Neural cell (in vitro differentiated cells): ENCODE measurements around the gene AFG1L. TPM values are rescaled to one million over a fixed set of nuclear protein-coding genes. Genes with fewer than 3 reads are reported as not detected.

Source experiments
- H2AFZ ChIP-seq: fragments of 200-600, 300-800 bp; sonication (generic), shearing (Covaris generic); 2 replicates; pipeline ENCODE4 v1.6.0; 2014; ENCODE audit warnings: low read depth, mild to moderate bottlenecking, antibody characterized with exemption, low read length, moderate library complexity
- H3F3A ChIP-seq: fragments of 200-600 bp; shearing (Covaris generic); 2 replicates; pipeline ENCODE4 v1.6.1; 2016; ENCODE audit warnings: mild to moderate bottlenecking, moderate library complexity, mixed read lengths, antibody characterized with exemption, low read length; ENCODE audit not compliant: insufficient read depth, poor library complexity, severe bottlenecking
- H3K27ac ChIP-seq: fragments of 200-600, 300-800 bp; sonication (generic), shearing (Covaris generic); 2 replicates; pipeline ENCODE4 v1.5.1; 2014; ENCODE audit warnings: mild to moderate bottlenecking, low read length, moderate library complexity
- H3K27me3 ChIP-seq: fragments of 300-800, 200-600 bp; sonication (generic), shearing (Covaris generic); 2 replicates; pipeline ENCODE4 v1.6.0; 2014; ENCODE audit warnings: mild to moderate bottlenecking, low read depth, low read length, moderate library complexity; ENCODE audit not compliant: insufficient read depth
- H3K36me3 ChIP-seq: fragments of 300-800, 200-600 bp; sonication (generic), shearing (Covaris generic); 2 replicates; pipeline ENCODE4 v1.5.1; 2014; ENCODE audit warnings: mild to moderate bottlenecking, antibody characterized with exemption, low read length, moderate library complexity; ENCODE audit not compliant: insufficient read depth
- H3K4me2 ChIP-seq: fragments of 300-800, 200-600 bp; sonication (generic), shearing (Covaris generic); 2 replicates; pipeline ENCODE4 v1.6.0; 2014; ENCODE audit warnings: mild to moderate bottlenecking, low read length
- H3K4me3 ChIP-seq: fragments of 300-800, 200-600 bp; sonication (generic), shearing (Covaris generic); 2 replicates; pipeline ENCODE4 v1.5.1; 2014; ENCODE audit warnings: mild to moderate bottlenecking, low read length, moderate library complexity
- H3K79me2 ChIP-seq: fragments of 200-600 bp; shearing (Covaris generic); replicated peaks from 2 replicates; pipeline ENCODE4 v1.6.0; 2014; ENCODE audit warnings: mild to moderate bottlenecking, low read length, moderate library complexity; ENCODE audit not compliant: insufficient read depth
- H3K9ac ChIP-seq: fragments of 300-800, 200-600 bp; sonication (generic), shearing (Covaris generic); 2 replicates; pipeline ENCODE4 v1.6.1; 2016; ENCODE audit warnings: mild to moderate bottlenecking, low read length, mixed read lengths
- H3K9me2 ChIP-seq: fragments of 200-600 bp; shearing (Covaris generic); 2 replicates; pipeline ENCODE4 v1.6.1; 2016; ENCODE audit warnings: mild to moderate bottlenecking, low read length, mixed read lengths; ENCODE audit not compliant: insufficient read depth
- H3K9me3 ChIP-seq: fragments of 200-600, 300-800 bp; sonication (generic), shearing (Covaris generic); 2 replicates; pipeline ENCODE4 v1.6.1; 2016; ENCODE audit warnings: mild to moderate bottlenecking, mixed run types, low read length, moderate library complexity, mixed read lengths
- H4K20me1 ChIP-seq: fragments of 200-600 bp; shearing (Covaris generic); 2 replicates; pipeline ENCODE4 v1.6.1; 2016; ENCODE audit warnings: mild to moderate bottlenecking, mixed run types; ENCODE audit not compliant: insufficient read depth
- EP300 ChIP-seq: fragments of 450-650 bp; conservative IDR thresholded peaks from 2 replicates; pipeline ENCODE4 v1.6.1; 2014; ENCODE audit warnings: antibody characterized with exemption, mild to moderate bottlenecking, moderate library complexity; ENCODE audit not compliant: poor library complexity, severe bottlenecking
- EZH2 ChIP-seq: fragments of 200-600, 300-800 bp; shearing (Covaris generic), sonication (generic); IDR thresholded peaks from 2 replicates; pipeline ENCODE4 v1.6.1; 2014; ENCODE audit warnings: antibody characterized with exemption, low read length, borderline replicate concordance, mild to moderate bottlenecking; ENCODE audit not compliant: insufficient read depth, poor library complexity, severe bottlenecking
- MXI1 ChIP-seq: fragments of 450-650 bp; conservative IDR thresholded peaks from 2 replicates; pipeline ENCODE4 v1.6.1; 2014; ENCODE audit warnings: antibody characterized with exemption, mild to moderate bottlenecking; ENCODE audit not compliant: poor library complexity, severe bottlenecking
- POLR2AphosphoS5 ChIP-seq: IDR thresholded peaks from 2 replicates; pipeline ENCODE4 v1.6.1; 2012
- RAD21 ChIP-seq: fragments of 450-650 bp; conservative IDR thresholded peaks from 2 replicates; pipeline ENCODE4 v1.6.1; 2014; ENCODE audit warnings: antibody characterized with exemption, mild to moderate bottlenecking, moderate library complexity
- REST ChIP-seq: IDR thresholded peaks from 2 replicates; pipeline ENCODE4 v1.6.1; 2012; ENCODE audit warnings: borderline replicate concordance
- SMC3 ChIP-seq: fragments of 450-650 bp; conservative IDR thresholded peaks from 2 replicates; pipeline ENCODE4 v1.6.1; 2014; ENCODE audit warnings: antibody characterized with exemption, mild to moderate bottlenecking, moderate library complexity; ENCODE audit not compliant: poor library complexity
- TAF1 ChIP-seq: IDR thresholded peaks from 2 replicates; pipeline ENCODE4 v1.6.1; 2012; ENCODE audit warnings: low read depth
- polyA plus RNA-seq: library from polyadenylated mRNA; depleted of rRNA; stranded (reverse); fragments of >200 nt; gene quantifications from 2 replicates; pipeline ENCODE4 v1.2.3, GENCODE V29; 2014
- TF ChIP-seq, protein P1 (sequence below): fragments of 450-650 bp; IDR thresholded peaks from 2 replicates; pipeline ENCODE4 v1.5.1; 2014; ENCODE audit warnings: antibody characterized with exemption, mild to moderate bottlenecking, moderate library complexity; ENCODE audit not compliant: poor library complexity, severe bottlenecking

Gene AFG1L
- polyA plus RNA-seq, 1 donor from 2014 or later: 3.3 TPM

DNA sequence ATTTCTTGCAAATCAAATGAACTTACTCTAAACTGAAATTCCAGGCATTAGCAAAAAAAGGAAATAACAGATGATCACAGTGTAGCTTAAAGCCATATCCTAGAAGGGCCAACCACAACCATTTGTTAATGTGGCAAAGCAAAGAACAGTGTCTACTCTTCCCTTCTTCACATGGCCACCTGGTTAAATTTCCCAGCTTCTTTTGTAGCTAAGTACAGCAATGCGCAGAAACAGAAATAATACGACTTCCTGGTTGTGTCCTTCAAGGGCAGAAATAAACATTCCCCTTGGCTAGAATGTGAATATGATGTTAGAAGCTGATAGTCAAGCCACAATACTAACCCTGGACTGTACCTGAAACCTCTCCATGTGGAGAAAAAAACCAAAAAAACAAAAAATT is 43.6 kb upstream of the AFG1L start:
- Histone ChIP-seq H4K20me1 (no peaks in the 10 kb centered on the region), H3K27ac (no peak overlapping the region), H3K9ac (no peak overlapping the region), H3K4me2 (no peak overlapping the region), H3K9me2 (no peaks in the 10 kb centered on the region), H3K4me3 (no peak overlapping the region), H3K79me2 (peaks cover 4% of the 10 kb centered on the region), H2AFZ (no peak overlapping the region), H3K9me3 (no peaks in the 10 kb centered on the region), H3F3A (no peaks in the 10 kb centered on the region), H3K36me3 (no peaks in the 10 kb centered on the region), H3K27me3 (no peaks in the 10 kb centered on the region)
- TF ChIP-seq SMC3 (no peak), RAD21 (no peak), REST (no peak), POLR2AphosphoS5 (no peak), TAF1 (no peak), MXI1 (no peak), EZH2 (no peak), EP300 (no peak)
- TF ChIP-seq, protein P1, sequence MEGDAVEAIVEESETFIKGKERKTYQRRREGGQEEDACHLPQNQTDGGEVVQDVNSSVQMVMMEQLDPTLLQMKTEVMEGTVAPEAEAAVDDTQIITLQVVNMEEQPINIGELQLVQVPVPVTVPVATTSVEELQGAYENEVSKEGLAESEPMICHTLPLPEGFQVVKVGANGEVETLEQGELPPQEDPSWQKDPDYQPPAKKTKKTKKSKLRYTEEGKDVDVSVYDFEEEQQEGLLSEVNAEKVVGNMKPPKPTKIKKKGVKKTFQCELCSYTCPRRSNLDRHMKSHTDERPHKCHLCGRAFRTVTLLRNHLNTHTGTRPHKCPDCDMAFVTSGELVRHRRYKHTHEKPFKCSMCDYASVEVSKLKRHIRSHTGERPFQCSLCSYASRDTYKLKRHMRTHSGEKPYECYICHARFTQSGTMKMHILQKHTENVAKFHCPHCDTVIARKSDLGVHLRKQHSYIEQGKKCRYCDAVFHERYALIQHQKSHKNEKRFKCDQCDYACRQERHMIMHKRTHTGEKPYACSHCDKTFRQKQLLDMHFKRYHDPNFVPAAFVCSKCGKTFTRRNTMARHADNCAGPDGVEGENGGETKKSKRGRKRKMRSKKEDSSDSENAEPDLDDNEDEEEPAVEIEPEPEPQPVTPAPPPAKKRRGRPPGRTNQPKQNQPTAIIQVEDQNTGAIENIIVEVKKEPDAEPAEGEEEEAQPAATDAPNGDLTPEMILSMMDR: no peak

DNA sequence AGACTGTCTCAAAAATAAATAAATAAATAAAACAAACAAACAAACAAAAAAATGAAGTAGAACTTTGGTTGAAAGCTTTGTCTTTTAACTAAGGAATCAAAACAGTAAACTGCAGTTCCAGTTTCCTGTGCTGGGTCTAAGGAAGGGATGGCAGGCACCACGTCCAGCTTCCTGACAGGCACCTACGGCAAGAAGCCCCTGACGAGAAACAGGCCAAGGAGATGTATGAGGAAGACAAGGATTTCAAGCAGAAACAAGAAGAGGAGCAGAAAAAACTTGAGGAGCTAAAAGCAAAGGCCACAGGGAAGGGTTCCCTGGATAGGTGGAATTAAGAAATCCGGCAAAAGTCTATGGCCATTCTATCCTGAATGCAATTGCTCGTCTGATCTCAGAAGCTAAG is 42.8 kb upstream of the AFG1L start:
- no peaks in the 10 kb centered on the region for H4K20me1 ChIP-seq
- no peaks in the 10 kb centered on the region for H3K36me3 ChIP-seq
- no peak overlapping the region for H3K4me2 ChIP-seq
- H3F3A ChIP-seq: no peaks in the 10 kb centered on the region
- no peak overlapping the region for H3K27ac ChIP-seq
- H3K9ac ChIP-seq: no peak overlapping the region
- H2AFZ ChIP-seq: no peak overlapping the region
- no peaks in the 10 kb centered on the region for H3K9me3 ChIP-seq
- H3K9me2 ChIP-seq: no peaks in the 10 kb centered on the region
- peaks cover 8% of the 10 kb centered on the region for H3K79me2 ChIP-seq
- TF ChIP-seq EZH2 (no peak), MXI1 (no peak), POLR2AphosphoS5 (no peak), EP300 (no peak), REST (no peak), RAD21 (no peak), SMC3 (no peak), TAF1 (no peak)
- TF ChIP-seq, protein P1: no peak
- no peaks in the 10 kb centered on the region for H3K27me3 ChIP-seq
- H3K4me3 ChIP-seq: no peak overlapping the region
